ENCODE data around the gene COPB1.
A peak's percentile ranks its signal among the peaks of the same experiment; 100 is the strongest.
"Not testable (repeated sequence)": the region's sequence is repeated elsewhere in the genome, so short reads cannot be mapped to it uniquely, and the experiment has no call there.

The COPB1 gene

GRCh38 chr11:14499560-14500180 lies at the start of gene COPB1:
TSS of gene COPB1 (minus strand) at chr11:14499811. CDS start at chr11:14498928, 883 bp downstream.
- DNase-seq = peak; percentile 94

- DNase-seq = no peak
Measured at GRCh38 chr11:14547440-14547839, 47.8 kb upstream of the COPB1 start.

GRCh38 chr11:14546672-14547071 lies 47.1 kb upstream of the COPB1 start:
- no peak for DNase-seq

GRCh38 chr11:14544611-14545010 lies 45.0 kb upstream of the COPB1 start:
- peak; percentile 65 for DNase-seq

GRCh38 chr11:14543260-14543659 lies 43.6 kb upstream of the COPB1 start:
- no peak for DNase-seq

GRCh38 chr11:14542324-14542723 lies 42.7 kb upstream of the COPB1 start:
- no peak for DNase-seq

- DNase-seq = no peak
Measured at GRCh38 chr11:14541192-14541947, 41.8 kb upstream of the COPB1 start.

- DNase-seq = no peak
Measured at GRCh38 chr11:14539982-14540421, 40.4 kb upstream of the COPB1 start.

GRCh38 chr11:14538926-14539554 lies 39.4 kb upstream of the COPB1 start:
- no peak for DNase-seq

- DNase-seq = no peak
Measured at GRCh38 chr11:14538271-14538925, 38.8 kb upstream of the COPB1 start.

GRCh38 chr11:14537134-14537599 lies 37.6 kb upstream of the COPB1 start:
- DNase-seq = peak; percentile 5

GRCh38 chr11:14535166-14535565 lies 35.6 kb upstream of the COPB1 start:
- not testable (repeated sequence) for DNase-seq

GRCh38 chr11:14529951-14530350 lies 30.3 kb upstream of the COPB1 start:
- DNase-seq = no peak

GRCh38 chr11:14529321-14529720 lies 29.7 kb upstream of the COPB1 start:
- DNase-seq = no peak

- no peak for DNase-seq
Measured at GRCh38 chr11:14522801-14523200, 23.2 kb upstream of the COPB1 start.

- no peak for DNase-seq
Measured at GRCh38 chr11:14522245-14522644, 22.6 kb upstream of the COPB1 start.

GRCh38 chr11:14520747-14521151 lies 21.1 kb upstream of the COPB1 start:
- DNase-seq = no peak

- DNase-seq = peak; percentile 97
Measured at GRCh38 chr11:14519917-14520746, 20.5 kb upstream of the COPB1 start, which contains the start of gene PSMA1. TSS of gene PSMA1 (minus strand) at chr11:14520386. CDS start at chr11:14520299, 87 bp downstream.

- DNase-seq = peak; percentile 45
Measured at GRCh38 chr11:14519597-14519916, 19.9 kb upstream of the COPB1 start.

GRCh38 chr11:14518820-14519219 lies 19.2 kb upstream of the COPB1 start:
- no peak for DNase-seq

GRCh38 chr11:14513800-14514199 lies 14.2 kb upstream of the COPB1 start:
- DNase-seq = no peak

GRCh38 chr11:14506532-14506931 lies 6.9 kb upstream of the COPB1 start:
- DNase-seq = no peak
